Right lobe of liver (tissue), 6 donors: ENCODE data around the gene WDR62. TPM values are rescaled to one million over a fixed set of nuclear protein-coding genes. Genes with fewer than 3 reads are reported as not detected.

Experiments used
- ATAC-seq, 4 donors: fragments of 200-7000 bp; cut with Tn5 transposase; one replicate each; pipeline ENCODE4 v1.9.1; 2020; ENCODE audit warnings: mild to moderate bottlenecking in 4 of 4, moderate library complexity in 4 of 4
- DNase-seq, 3 donors: peaks; one replicate each; pipeline ENCODE4 v3.0.0-alpha.2; 2020
- H3K27ac ChIP-seq, 3 donors: fragments of 200-600 bp; one replicate each; pipeline ENCODE4 v1.8.0; 2022
- H3K27me3 ChIP-seq, 2 donors: fragments of 200-600 bp; one replicate each; pipeline ENCODE4 v1.8.0; 2022
- H3K36me3 ChIP-seq, 4 donors: fragments of 200-600 bp; sonication (generic) in 1 of 4; one replicate each; pipeline versions ENCODE4 v1.5.1 to v1.8.0; 2017 to 2022; ENCODE audit warnings: control low read depth in 1 of 4
- H3K4me1 ChIP-seq, 4 donors: fragments of 200-600 bp; sonication (generic) in 1 of 4; one replicate each; pipeline versions ENCODE4 v1.5.1 to v1.8.0; 2017 to 2022; ENCODE audit warnings: control low read depth in 1 of 4
- H3K4me3 ChIP-seq, 3 donors: fragments of 200-600 bp; one replicate each; pipeline ENCODE4 v1.8.0; 2022
- H3K9me3 ChIP-seq, 4 donors: fragments of 200-600 bp; sonication (generic) in 1 of 4; one replicate each; pipeline versions ENCODE4 v1.5.1 to v1.8.0; 2017 to 2022; ENCODE audit warnings: control low read depth in 1 of 4
- POLR2A ChIP-seq: fragments of 450-650 bp; IDR thresholded peaks from one replicate; pipeline ENCODE4 v1.6.1; 2017; ENCODE audit warnings: antibody characterized with exemption, mild to moderate bottlenecking
- WGBS: methylation state at CpG from one replicate; pipeline ENCODE4 v1.1.6; 2018; ENCODE audit warnings: low coverage, low lambda C conversion rate; ENCODE audit not compliant: insufficient coverage; ENCODE audit errors: missing lambda C conversion rate; 5-methylcytosine and 5-hydroxymethylcytosine counted together
- intact Hi-C, 2 donors: fragments of 100-400 bp; cut with DNase I; formaldehyde crosslinking; loops; one replicate each; pipeline versions ENCODE4 v1.11.2 to v1.14.1; 2022
- total RNA-seq, 6 experiments: library from RNA; depleted of rRNA in 2 of 6; stranded (reverse); fragments of >200 nt in 2 of 6; fragmentation: NEBNext Ultra II Directional in 3 of 6; extraction: Animal tissue kit (Norgen Biotek cat#: 25700) in 3 of 6; gene quantifications; one replicate each; pipeline versions ENCODE4 v1.1.0 to v1.2.4, GENCODE V29; 2016 to 2023
- TF ChIP-seq, protein P1 (sequence below), 4 donors: fragments of 200-600 bp in 3 of 4; fragments of 450-650 bp in 1 of 4; IDR thresholded peaks; one replicate each; pipeline versions ENCODE4 v1.5.1 to v1.8.0; 2016 to 2022; ENCODE audit warnings: antibody characterized with exemption in 4 of 4, mild to moderate bottlenecking in 2 of 4
- donor health status: DM: no; HTN: yes; CAD: no.
- donor health status: DM: no; HTN: no; CAD: no.
- donor health status: DM: no; HTN: no; CAD: no.
- donor health status: DM: no; HTN: yes; CAD: no.
- donor health status: DM: no; HTN: yes; CAD: no.

The WDR62 gene
- total RNA-seq, 6 experiments from 2014 or later = 0.20 to 1.6 (median 0.58) TPM

DNA sequence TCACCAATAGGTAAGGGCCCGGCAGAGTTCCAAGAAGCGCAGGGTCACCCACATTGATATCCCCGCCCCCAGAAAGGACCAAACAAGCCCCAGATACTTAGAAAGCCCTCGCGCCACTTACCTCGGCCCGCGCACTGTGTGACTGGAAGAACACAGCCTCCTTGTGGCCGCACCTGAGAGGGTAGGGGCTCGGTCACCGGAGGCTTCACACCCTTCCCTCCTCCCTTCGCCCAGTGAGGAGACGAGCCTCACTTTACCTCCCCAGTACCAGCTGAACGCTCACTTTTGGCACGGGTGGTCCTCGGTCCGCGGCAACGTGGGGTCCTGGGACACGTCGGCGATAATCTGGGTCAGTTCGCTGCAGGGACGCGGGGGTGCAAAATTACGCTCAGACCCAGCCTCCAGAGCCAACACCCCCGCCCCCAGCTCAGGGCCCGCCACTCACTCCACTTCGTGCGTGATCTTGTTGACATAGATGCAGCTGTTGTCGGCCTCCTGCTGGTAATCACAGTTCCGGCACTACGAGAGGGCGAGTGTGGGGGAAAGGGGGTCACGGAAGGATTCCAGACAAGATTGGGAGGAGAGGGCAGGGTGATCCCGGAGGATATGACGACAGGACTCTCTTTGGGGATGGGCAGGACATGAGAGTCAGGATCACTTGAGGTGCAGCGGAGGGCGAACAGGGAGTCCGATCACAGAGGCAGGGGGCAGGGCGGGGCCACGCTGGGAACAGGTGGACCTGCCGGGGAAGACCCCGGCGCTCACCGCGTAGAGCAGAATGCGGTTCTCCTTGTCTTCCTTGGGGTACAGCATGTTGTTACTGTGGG, 59.4 kb downstream of the WDR62 start:
- peak overlapping the region; percentile 56 to 73 (median 59) for H3K27ac ChIP-seq
- DNase-seq = no peak
- no peaks in the 10 kb centered on the region for H3K27me3 ChIP-seq
- H3K4me1 ChIP-seq = peaks cover 0 to 12% (median 3%) of the 10 kb centered on the region in 4 donors
- peaks cover 0 to 10% (median 0%) of the 10 kb centered on the region in 4 donors for H3K36me3 ChIP-seq
- ATAC-seq = peak in 1 of 4 donors; percentile 1
- 9% methylated on average over 12 of the region's 48 CpGs for WGBS
- TF ChIP-seq, protein P1, sequence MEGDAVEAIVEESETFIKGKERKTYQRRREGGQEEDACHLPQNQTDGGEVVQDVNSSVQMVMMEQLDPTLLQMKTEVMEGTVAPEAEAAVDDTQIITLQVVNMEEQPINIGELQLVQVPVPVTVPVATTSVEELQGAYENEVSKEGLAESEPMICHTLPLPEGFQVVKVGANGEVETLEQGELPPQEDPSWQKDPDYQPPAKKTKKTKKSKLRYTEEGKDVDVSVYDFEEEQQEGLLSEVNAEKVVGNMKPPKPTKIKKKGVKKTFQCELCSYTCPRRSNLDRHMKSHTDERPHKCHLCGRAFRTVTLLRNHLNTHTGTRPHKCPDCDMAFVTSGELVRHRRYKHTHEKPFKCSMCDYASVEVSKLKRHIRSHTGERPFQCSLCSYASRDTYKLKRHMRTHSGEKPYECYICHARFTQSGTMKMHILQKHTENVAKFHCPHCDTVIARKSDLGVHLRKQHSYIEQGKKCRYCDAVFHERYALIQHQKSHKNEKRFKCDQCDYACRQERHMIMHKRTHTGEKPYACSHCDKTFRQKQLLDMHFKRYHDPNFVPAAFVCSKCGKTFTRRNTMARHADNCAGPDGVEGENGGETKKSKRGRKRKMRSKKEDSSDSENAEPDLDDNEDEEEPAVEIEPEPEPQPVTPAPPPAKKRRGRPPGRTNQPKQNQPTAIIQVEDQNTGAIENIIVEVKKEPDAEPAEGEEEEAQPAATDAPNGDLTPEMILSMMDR (IDR thresholded peaks at IDR 0.05) = no peak
- no peak for TF ChIP-seq POLR2A
- peak overlapping the region; percentile 84 to 91 (median 88) for H3K4me3 ChIP-seq
- intact Hi-C loops = loop anchor here in 1 of 2 donors (10.0 kb wide), 1 partner anchor 49 kb away; no protein-coding TSS in a partner anchor
- H3K9me3 ChIP-seq = no peaks in the 10 kb centered on the region

DNA sequence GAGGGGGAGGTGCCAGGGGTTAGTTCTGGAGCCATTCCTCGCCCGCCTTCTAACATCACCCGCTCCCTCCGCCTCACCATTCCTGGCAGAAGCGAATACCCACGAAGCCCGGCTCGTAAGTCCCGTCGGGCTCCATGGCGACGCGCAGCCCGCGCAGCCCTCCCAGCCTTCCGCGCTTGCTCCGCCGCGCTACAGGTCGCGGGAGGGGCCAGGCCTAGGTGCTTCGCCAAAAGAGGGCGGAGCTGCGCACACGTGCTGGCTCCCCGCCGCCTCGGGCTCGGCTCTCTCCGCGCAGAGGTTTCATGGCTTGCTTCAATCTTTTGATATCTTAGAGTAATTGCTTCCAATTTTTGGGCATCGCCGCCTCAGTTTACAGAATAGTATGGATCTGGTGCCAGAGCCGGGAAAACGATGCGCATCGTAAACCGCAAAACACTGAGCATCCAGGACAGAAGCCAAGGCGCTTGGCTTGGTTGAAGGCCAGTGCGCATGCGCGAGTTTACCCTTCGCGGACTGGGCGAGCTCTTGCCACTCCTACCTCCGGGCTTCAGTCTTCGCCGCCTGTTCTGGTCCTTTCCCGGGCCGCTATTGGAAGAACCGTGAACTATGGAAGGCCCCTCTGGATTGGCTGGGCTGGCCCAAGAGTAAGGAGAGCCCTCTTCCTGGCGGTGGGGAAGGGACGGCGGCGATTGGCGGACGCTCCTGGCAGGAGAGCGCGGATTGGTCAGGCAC, 60.2 kb downstream of the WDR62 start, which contains the start of gene POLR2I:
POLR2I (minus strand) TSS at position 155 of the 732 bp plus-strand sequence; CDS start at position 136, 19 bp downstream.
- intact Hi-C loops = loop anchor here in 1 of 2 donors (10.0 kb wide), 1 partner anchor 50 kb away; no protein-coding TSS in a partner anchor
- peaks cover 0 to 12% (median 0%) of the 10 kb centered on the region in 4 donors for H3K36me3 ChIP-seq
- DNase-seq (peak; percentile 99 to 100 (median 100)), ATAC-seq (peak; percentile 91 to 96 (median 92))
- TF ChIP-seq POLR2A = peak; percentile 53
- TF ChIP-seq, protein P1 (IDR thresholded peaks at IDR 0.05) = no peak
- peaks cover 0 to 12% (median 3%) of the 10 kb centered on the region in 4 donors for H3K4me1 ChIP-seq
- peak within 1 kb of the TSS; percentile 84 to 91 (median 88) for H3K4me3 ChIP-seq
- H3K27ac ChIP-seq = peak within 1 kb of the TSS; percentile 56 to 73 (median 59)
- no peaks in the 10 kb centered on the region for H3K27me3 ChIP-seq
- WGBS = 0% methylated on average over 9 of the region's 60 CpGs
- no peaks in the 10 kb centered on the region for H3K9me3 ChIP-seq

DNA sequence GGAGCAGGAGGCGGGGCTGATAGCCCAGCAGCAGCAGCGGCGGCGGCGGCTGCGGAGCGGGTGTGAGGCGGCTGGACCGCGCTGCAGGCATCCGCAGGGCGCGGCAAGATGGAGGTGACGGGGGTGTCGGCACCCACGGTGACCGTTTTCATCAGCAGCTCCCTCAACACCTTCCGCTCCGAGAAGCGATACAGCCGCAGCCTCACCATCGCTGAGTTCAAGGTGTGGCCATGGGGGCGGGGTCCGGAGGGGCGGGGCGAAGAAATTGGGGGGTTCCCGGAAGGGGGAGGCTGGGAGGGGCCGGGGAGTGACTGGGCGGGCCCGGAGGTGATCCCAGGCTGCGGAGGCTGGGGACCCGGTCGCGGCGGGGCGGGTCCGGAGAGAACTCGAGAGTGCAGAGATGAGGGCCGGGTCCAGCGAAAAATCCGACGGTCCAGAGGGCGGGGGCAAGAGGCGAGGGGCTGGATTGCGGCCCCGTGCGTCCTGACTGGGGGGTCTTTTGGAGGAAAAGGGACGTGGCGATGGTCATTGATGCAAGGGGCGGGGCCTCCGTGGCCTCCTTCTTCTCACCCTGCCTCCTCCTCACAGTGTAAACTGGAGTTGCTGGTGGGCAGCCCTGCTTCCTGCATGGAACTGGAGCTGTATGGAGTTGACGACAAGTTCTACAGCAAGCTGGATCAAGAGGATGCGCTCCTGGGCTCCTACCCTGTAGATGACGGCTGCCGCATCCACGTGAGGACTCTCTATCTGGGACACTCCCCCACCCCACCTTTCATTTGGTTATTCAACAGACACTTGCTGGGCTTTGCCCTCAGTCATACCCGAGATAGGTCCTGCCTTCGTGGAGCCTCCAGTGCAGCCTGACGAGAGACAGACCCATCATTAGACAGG, 61.0 kb downstream of the WDR62 start, which contains the start of gene TBCB:
TBCB (plus strand) TSS at position 16 of the 891 bp plus-strand sequence; CDS start at position 109, 93 bp downstream.
- Histone ChIP-seq H3K36me3 (peaks cover 0 to 12% (median 0%) of the 10 kb centered on the region in 4 donors), H3K9me3 (no peaks in the 10 kb centered on the region), H3K27me3 (no peaks in the 10 kb centered on the region), H3K4me3 (peak within 1 kb of the TSS; percentile 84 to 91 (median 88)), H3K27ac (peak within 1 kb of the TSS; percentile 56 to 73 (median 59)), H3K4me1 (peaks cover 0 to 12% (median 3%) of the 10 kb centered on the region in 4 donors)
- ATAC-seq = peak; percentile 58 to 66 (median 65)
- intact Hi-C loops = loop anchor here in 1 of 2 donors (10.0 kb wide), 1 partner anchor 51 kb away; no protein-coding TSS in a partner anchor
- TF ChIP-seq, protein P1 (IDR thresholded peaks at IDR 0.05) = no peak
- TF ChIP-seq POLR2A = peak; percentile 12
- WGBS = 13% methylated on average over 33 of the region's 59 CpGs
- DNase-seq = peak; percentile 84 to 90 (median 87)
